Measurements from ENCODE around the gene PSG4. TPM values are rescaled to one million over a fixed set of nuclear protein-coding genes. Genes with fewer than 3 reads are reported as not detected.
A peak's percentile ranks its signal among the peaks of the same experiment; 100 is the strongest.
"Not testable (repeated sequence)": the region's sequence is repeated elsewhere in the genome, so short reads cannot be mapped to it uniquely, and the experiment has no call there.

Gene PSG4
- total and polyA plus RNA-seq, 7 experiments from 2014 or later: 0.21 to 0.66 TPM; not detected in 5

- H3K9me3 ChIP-seq (ENCODE audit: control insufficient read depth in 2 of 3, low read length in 3 of 3); CTCF ChIA-PET; H3K27me3 Mint-ChIP-seq; H3K4me3 ChIP-seq (ENCODE audit: low read length); ATAC-seq; H3K27ac Mint-ChIP-seq; H3K4me1 Mint-ChIP-seq; H3K27ac ChIP-seq (ENCODE audit: low read depth, low read length); H3K4me3 Mint-ChIP-seq; DNase-seq; intact Hi-C loops (cut with micrococcal nuclease); H3K27me3 ChIP-seq (ENCODE audit: control insufficient read depth in 2 of 2, insufficient read depth in 2 of 2, low read length in 2 of 2); H3K36me3 Mint-ChIP-seq; H3K36me3 ChIP-seq (ENCODE audit: control insufficient read depth in 2 of 3, insufficient read depth in 3 of 3, low read length in 3 of 3); H3K4me1 ChIP-seq (ENCODE audit: control insufficient read depth in 2 of 2, insufficient read depth in 2 of 2, low read length in 2 of 2); POLR2A ChIA-PET: not testable (repeated sequence)
- peaks cover 4 to 63% (median 13%) of the 10 kb centered on the region in 11 donors for H3K9me3 Mint-ChIP-seq
Observed at GRCh38 chr19:43238213-43238612, 32.8 kb upstream of the PSG4 start.

- H3K27ac ChIP-seq (ENCODE audit: low read depth, low read length); H3K27me3 Mint-ChIP-seq; H3K4me3 ChIP-seq (ENCODE audit: low read length); H3K9me3 ChIP-seq (ENCODE audit: control insufficient read depth in 2 of 3, low read length in 3 of 3); H3K27ac Mint-ChIP-seq; H3K4me1 ChIP-seq (ENCODE audit: control insufficient read depth in 2 of 2, insufficient read depth in 2 of 2, low read length in 2 of 2); H3K4me1 Mint-ChIP-seq; intact Hi-C loops (cut with micrococcal nuclease); H3K36me3 ChIP-seq (ENCODE audit: control insufficient read depth in 2 of 3, insufficient read depth in 3 of 3, low read length in 3 of 3); H3K4me3 Mint-ChIP-seq; CTCF ChIA-PET; H3K27me3 ChIP-seq (ENCODE audit: control insufficient read depth in 2 of 2, insufficient read depth in 2 of 2, low read length in 2 of 2); POLR2A ChIA-PET; H3K36me3 Mint-ChIP-seq; DNase-seq; ATAC-seq: not testable (repeated sequence)
- H3K9me3 Mint-ChIP-seq: peaks cover 8 to 73% (median 16%) of the 10 kb centered on the region in 11 donors
Observed at GRCh38 chr19:43235686-43236085, 30.2 kb upstream of the PSG4 start.

GRCh38 chr19:43229315-43229714 is 23.9 kb upstream of the PSG4 start:
- peaks cover 0 to 95% (median 42%) of the 10 kb centered on the region in 11 donors for H3K9me3 Mint-ChIP-seq
- no peaks in the 10 kb centered on the region for H3K4me1 Mint-ChIP-seq
- peaks cover 0 to 16% (median 3%) of the 10 kb centered on the region in 5 donors for H3K36me3 Mint-ChIP-seq
- H3K4me1 ChIP-seq (ENCODE audit: control insufficient read depth in 2 of 2, insufficient read depth in 2 of 2, low read length in 2 of 2): no peaks in the 10 kb centered on the region
- H3K9me3 ChIP-seq (ENCODE audit: control insufficient read depth in 2 of 3, low read length in 3 of 3): peaks cover 0 to 34% (median 3%) of the 10 kb centered on the region in 3 experiments
- no peak for ATAC-seq
- CTCF ChIA-PET: no interaction called here
- no peak overlapping the region for H3K4me3 Mint-ChIP-seq
- no peak for DNase-seq
- H3K27me3 Mint-ChIP-seq: peaks cover 0 to 13% (median 4%) of the 10 kb centered on the region in 5 donors
- H3K4me3 ChIP-seq (ENCODE audit: low read length): no peak overlapping the region
- POLR2A ChIA-PET: no interaction called here
- no peak overlapping the region for H3K27ac ChIP-seq (ENCODE audit: low read depth, low read length)
- no peaks in the 10 kb centered on the region for H3K27me3 ChIP-seq (ENCODE audit: control insufficient read depth in 2 of 2, insufficient read depth in 2 of 2, low read length in 2 of 2)
- intact Hi-C loops (cut with micrococcal nuclease): no loop called here
- H3K27ac Mint-ChIP-seq: no peak overlapping the region
- H3K36me3 ChIP-seq (ENCODE audit: control insufficient read depth in 2 of 3, insufficient read depth in 3 of 3, low read length in 3 of 3): no peaks in the 10 kb centered on the region

- H3K9me3 Mint-ChIP-seq: peaks cover 0 to 96% (median 42%) of the 10 kb centered on the region in 11 donors
Observed at GRCh38 chr19:43228730-43229129, 23.3 kb upstream of the PSG4 start.

GRCh38 chr19:43226986-43227385 is 21.5 kb upstream of the PSG4 start:
- H3K27me3 Mint-ChIP-seq; DNase-seq; H3K4me1 ChIP-seq (ENCODE audit: control insufficient read depth in 2 of 2, insufficient read depth in 2 of 2, low read length in 2 of 2); POLR2A ChIA-PET; H3K36me3 ChIP-seq (ENCODE audit: control insufficient read depth in 2 of 3, insufficient read depth in 3 of 3, low read length in 3 of 3); H3K27ac ChIP-seq (ENCODE audit: low read depth, low read length); CTCF ChIA-PET; H3K4me3 Mint-ChIP-seq; H3K4me3 ChIP-seq (ENCODE audit: low read length); H3K4me1 Mint-ChIP-seq; intact Hi-C loops (cut with micrococcal nuclease); H3K27me3 ChIP-seq (ENCODE audit: control insufficient read depth in 2 of 2, insufficient read depth in 2 of 2, low read length in 2 of 2); ATAC-seq; H3K27ac Mint-ChIP-seq: not testable (repeated sequence)
- H3K9me3 Mint-ChIP-seq: peaks cover 0 to 97% (median 40%) of the 10 kb centered on the region in 11 donors
- peaks cover 0 to 34% (median 3%) of the 10 kb centered on the region in 3 experiments for H3K9me3 ChIP-seq (ENCODE audit: control insufficient read depth in 2 of 3, low read length in 3 of 3)
- H3K36me3 Mint-ChIP-seq: peaks cover 0 to 15% (median 3%) of the 10 kb centered on the region in 5 donors

More at GRCh38 chr19:43228730-43229129, 23.3 kb upstream of the PSG4 start:
- ATAC-seq; H3K4me1 ChIP-seq (ENCODE audit: control insufficient read depth in 2 of 2, insufficient read depth in 2 of 2, low read length in 2 of 2); H3K36me3 ChIP-seq (ENCODE audit: control insufficient read depth in 2 of 3, insufficient read depth in 3 of 3, low read length in 3 of 3); H3K4me1 Mint-ChIP-seq; H3K27me3 Mint-ChIP-seq; H3K4me3 ChIP-seq (ENCODE audit: low read length); POLR2A ChIA-PET; H3K27me3 ChIP-seq (ENCODE audit: control insufficient read depth in 2 of 2, insufficient read depth in 2 of 2, low read length in 2 of 2); H3K4me3 Mint-ChIP-seq; CTCF ChIA-PET; H3K27ac ChIP-seq (ENCODE audit: low read depth, low read length); H3K27ac Mint-ChIP-seq; intact Hi-C loops (cut with micrococcal nuclease): not testable (repeated sequence)
- H3K36me3 Mint-ChIP-seq: peaks cover 0 to 18% (median 3%) of the 10 kb centered on the region in 5 donors
- DNase-seq: peak in 3 of 9 donors; percentile 4 to 12 (median 7)
- H3K9me3 ChIP-seq (ENCODE audit: control insufficient read depth in 2 of 3, low read length in 3 of 3): peaks cover 0 to 34% (median 3%) of the 10 kb centered on the region in 3 experiments

GRCh38 chr19:43224855-43225253 is 19.4 kb upstream of the PSG4 start:
- Histone ChIP-seq H3K4me1 (ENCODE audit: control insufficient read depth in 2 of 2, insufficient read depth in 2 of 2, low read length in 2 of 2) (no peaks in the 10 kb centered on the region), H3K4me3 (ENCODE audit: low read length) (no peak overlapping the region), H3K27me3 (ENCODE audit: control insufficient read depth in 2 of 2, insufficient read depth in 2 of 2, low read length in 2 of 2) (no peaks in the 10 kb centered on the region), H3K9me3 (ENCODE audit: control insufficient read depth in 2 of 3, low read length in 3 of 3) (peaks cover 0 to 32% (median 3%) of the 10 kb centered on the region in 3 experiments), H3K27ac (ENCODE audit: low read depth, low read length) (no peak overlapping the region), H3K36me3 (ENCODE audit: control insufficient read depth in 2 of 3, insufficient read depth in 3 of 3, low read length in 3 of 3) (no peaks in the 10 kb centered on the region)
- peaks cover 0 to 89% (median 34%) of the 10 kb centered on the region in 11 donors for H3K9me3 Mint-ChIP-seq
- ChIA-PET CTCF (no interaction called here), POLR2A (no interaction called here)
- H3K27me3 Mint-ChIP-seq: peaks cover 0 to 12% (median 0%) of the 10 kb centered on the region in 5 donors
- H3K27ac Mint-ChIP-seq: no peak overlapping the region
- peaks cover 0 to 15% (median 3%) of the 10 kb centered on the region in 5 donors for H3K36me3 Mint-ChIP-seq
- intact Hi-C loops (cut with micrococcal nuclease): no loop called here
- ATAC-seq: no peak
- H3K4me3 Mint-ChIP-seq: no peak overlapping the region
- no peaks in the 10 kb centered on the region for H3K4me1 Mint-ChIP-seq
- no peak for DNase-seq

- H3K4me3 Mint-ChIP-seq; H3K36me3 ChIP-seq (ENCODE audit: control insufficient read depth in 2 of 3, insufficient read depth in 3 of 3, low read length in 3 of 3); H3K27me3 ChIP-seq (ENCODE audit: control insufficient read depth in 2 of 2, insufficient read depth in 2 of 2, low read length in 2 of 2); H3K27ac Mint-ChIP-seq; H3K4me1 Mint-ChIP-seq; H3K4me1 ChIP-seq (ENCODE audit: control insufficient read depth in 2 of 2, insufficient read depth in 2 of 2, low read length in 2 of 2); CTCF ChIA-PET; intact Hi-C loops (cut with micrococcal nuclease); POLR2A ChIA-PET; DNase-seq; H3K4me3 ChIP-seq (ENCODE audit: low read length); ATAC-seq; H3K27ac ChIP-seq (ENCODE audit: low read depth, low read length): not testable (repeated sequence)
- H3K9me3 ChIP-seq (ENCODE audit: control insufficient read depth in 2 of 3, low read length in 3 of 3): peaks cover 0 to 26% (median 0%) of the 10 kb centered on the region in 3 experiments
- Mint-ChIP-seq H3K27me3 (peaks cover 0 to 14% (median 0%) of the 10 kb centered on the region in 5 donors), H3K9me3 (peaks cover 0 to 89% (median 30%) of the 10 kb centered on the region in 11 donors), H3K36me3 (peaks cover 0 to 15% (median under 1%) of the 10 kb centered on the region in 5 donors)
Observed at GRCh38 chr19:43224201-43224854, 18.9 kb upstream of the PSG4 start.

All from naive thymus-derived CD4-positive, alpha-beta T cell (primary cell).